HepG2 (cell line): ENCODE results near the gene YY1. TPM values are rescaled to one million over a fixed set of nuclear protein-coding genes. Genes with fewer than 3 reads are reported as not detected.

ENCODE experiments used
- AGO2 ChIP-seq: fragments of 200-400 bp; formaldehyde crosslinking; optimal IDR thresholded peaks from 2 replicates; pipeline ENCODE3; 2017; ENCODE audit warnings: mild to moderate bottlenecking, low read depth, low read length, moderate library complexity
- BRD4 ChIP-seq: sonication (generic); formaldehyde crosslinking; IDR thresholded peaks from 2 replicates; pipeline ENCODE4 v1.4.0; 2020; ENCODE audit warnings: missing genetic modification reagents
- HDAC1 ChIP-seq: sonication (generic); formaldehyde crosslinking; IDR thresholded peaks from 2 replicates; pipeline ENCODE4 v1.5.1; 2020; ENCODE audit warnings: mild to moderate bottlenecking, missing genetic modification reagents
- IKZF1 ChIP-seq: fragments of 450-650 bp; IDR thresholded peaks from 2 replicates; pipeline ENCODE4 v1.7.1; 2016
- NONO ChIP-seq, 2 experiments: fragments of 450-650 bp in 1 of 2; sonication (generic) in 1 of 2; formaldehyde crosslinking in 1 of 2; IDR thresholded peaks in 1 of 2; conservative IDR thresholded peaks in 1 of 2; 2 replicates each; pipeline versions ENCODE4 v1.6.1 to v1.8.0; 2017 to 2022; ENCODE audit warnings: mild to moderate bottlenecking in 1 of 2, missing genetic modification reagents in 1 of 2, moderate library complexity in 1 of 2
- PREB ChIP-seq: sonication (generic); formaldehyde crosslinking; IDR thresholded peaks from 2 replicates; pipeline ENCODE4 v1.4.0; 2020; ENCODE audit warnings: missing genetic modification reagents
- SNAPC2 ChIP-seq: sonication (generic); formaldehyde crosslinking; IDR thresholded peaks from 2 replicates; pipeline ENCODE4 v1.8.1; 2022; ENCODE audit warnings: mild to moderate bottlenecking, missing genetic modification reagents
- SRF ChIP-seq: IDR thresholded peaks from 2 replicates; pipeline ENCODE4 v1.6.1; 2011; ENCODE audit warnings: mild to moderate bottlenecking, low read depth, low read length, moderate library complexity
- TARDBP ChIP-seq: sonication (generic); formaldehyde crosslinking; IDR thresholded peaks from 2 replicates; pipeline ENCODE4 v1.8.0; 2022; ENCODE audit warnings: mild to moderate bottlenecking, missing genetic modification reagents
- TCF12 ChIP-seq, 2 experiments: fragments of 450-650 bp in 1 of 2; sonication (generic) in 1 of 2; formaldehyde crosslinking in 1 of 2; IDR thresholded peaks; 2 replicates each; pipeline versions ENCODE4 v1.6.1 to v1.8.0; 2017 to 2022; ENCODE audit warnings: antibody characterized with exemption in 1 of 2, mild to moderate bottlenecking in 1 of 2, missing genetic modification reagents in 1 of 2, moderate library complexity in 1 of 2
- THAP7 ChIP-seq: sonication (generic); formaldehyde crosslinking; IDR thresholded peaks from 2 replicates; pipeline ENCODE4 v1.8.1; 2023; ENCODE audit warnings: mild to moderate bottlenecking, missing genetic modification reagents
- USF2 ChIP-seq, 2 experiments: sonication (generic) in 1 of 2; formaldehyde crosslinking in 1 of 2; IDR thresholded peaks; 2 replicates each; pipeline versions ENCODE4 v1.5.1 to v1.6.1; 2011 to 2020; ENCODE audit warnings: borderline replicate concordance in 1 of 2, low read depth in 1 of 2, low read length in 1 of 2, mild to moderate bottlenecking in 1 of 2, missing genetic modification reagents in 1 of 2, moderate library complexity in 1 of 2
- ZBTB25 ChIP-seq: IDR thresholded peaks from 2 replicates; pipeline ENCODE4 v1.6.1; 2018; ENCODE audit warnings: missing genetic modification reagents
- ZFP1 ChIP-seq: IDR thresholded peaks from 2 replicates; pipeline ENCODE4 v1.6.1; 2016
- ZNF326 ChIP-seq: sonication (generic); formaldehyde crosslinking; IDR thresholded peaks from 2 replicates; pipeline ENCODE4 v1.4.0; 2020; ENCODE audit warnings: missing genetic modification reagents, borderline replicate concordance
- ZNF607 ChIP-seq: sonication (generic); formaldehyde crosslinking; IDR thresholded peaks from 2 replicates; pipeline ENCODE4 v1.5.1; 2020; ENCODE audit warnings: missing genetic modification reagents, mild to moderate bottlenecking, borderline replicate concordance
- ZNF639 ChIP-seq: conservative IDR thresholded peaks from 2 replicates; pipeline ENCODE4 v1.6.1; 2018; ENCODE audit warnings: missing genetic modification reagents
- ZNF660 ChIP-seq: sonication (generic); formaldehyde crosslinking; IDR thresholded peaks from 2 replicates; pipeline ENCODE4 v1.5.1; 2020; ENCODE audit warnings: mild to moderate bottlenecking, low read depth, missing genetic modification reagents, borderline replicate concordance
- ZNF703 ChIP-seq: sonication (generic); formaldehyde crosslinking; IDR thresholded peaks from 2 replicates; pipeline ENCODE4 v1.5.1; 2020; ENCODE audit warnings: missing genetic modification reagents, mild to moderate bottlenecking, moderate library complexity, borderline replicate concordance
- ZSCAN12 ChIP-seq: sonication (generic); formaldehyde crosslinking; IDR thresholded peaks from 2 replicates; pipeline ENCODE4 v1.9.0; 2021; ENCODE audit warnings: mild to moderate bottlenecking, missing genetic modification reagents
- ZSCAN22 ChIP-seq: sonication (generic); formaldehyde crosslinking; IDR thresholded peaks from 2 replicates; pipeline ENCODE4 v1.4.0; 2020; ENCODE audit warnings: mild to moderate bottlenecking, missing genetic modification reagents
- polyA plus RNA-seq, 8 experiments: library from polyadenylated mRNA; depleted of rRNA in 3 of 8; stranded (reverse) in 7 of 8; unstranded in 1 of 8; fragments of >200 nt; fragmentation: Illumina TruSeq in 4 of 8; extraction: Trizol in 4 of 8; gene quantifications; 2 replicates each; pipeline versions ENCODE4 v1.2.1 to v1.2.3, GENCODE V29; 2011 to 2016; ENCODE audit warnings: low read depth in 4 of 8, missing spikeins in 1 of 8, mixed read lengths in 1 of 8; ENCODE audit not compliant: insufficient read depth in 1 of 8
- total RNA-seq, 5 experiments: library from RNA; depleted of rRNA; stranded (reverse); fragments of >200 nt; fragmentation: Illumina TruSeq; extraction: Trizol; gene quantifications; 2 replicates each; pipeline ENCODE4 v1.2.3, GENCODE V29; 2016; ENCODE audit warnings: low read depth in 1 of 5

The YY1 gene
- total and polyA plus RNA-seq, 2 of the 13 experiments (the other 11 are each of a cell fraction or from before 2014, with no cell fraction given) = 29.4 to 68.1 TPM

- TF ChIP-seq ZNF607 (no peak), ZFP1 (CRISPR knock-in tag) (no peak), PREB (CRISPR knock-in tag) (no peak), SRF (no peak), ZNF660 (no peak), ZNF326 (CRISPR knock-in tag) (no peak), ZBTB25 (CRISPR knock-in tag) (no peak), TARDBP (CRISPR knock-in tag) (no peak), ZNF639 (CRISPR knock-in tag) (no peak), HDAC1 (CRISPR knock-in tag) (peak; percentile 41; the same call in 1 of the 2 replicates), BRD4 (CRISPR knock-in tag) (no peak), THAP7 (CRISPR knock-in tag) (no peak), SNAPC2 (CRISPR knock-in tag) (no peak), AGO2 (no peak), ZSCAN12 (no peak), TCF12 (IDR thresholded peaks at IDR 0.05) (no peak), TCF12 (CRISPR knock-in tag; IDR thresholded peaks at IDR 0.05) (0 out of 2 replicates have a peak, but pooled peaks have one; percentile 34), NONO (IDR thresholded peaks at IDR 0.05) (no peak), NONO (CRISPR knock-in tag; conservative IDR thresholded peaks at IDR 0.05) (peak; percentile 79; the same call in 1 of the 2 replicates), USF2 (IDR thresholded peaks at IDR 0.05; ENCODE audit: low read depth, low read length) (no peak), USF2 (CRISPR knock-in tag; IDR thresholded peaks at IDR 0.05; ENCODE audit: borderline replicate concordance) (no peak), ZSCAN22 (no peak), ZNF703 (CRISPR knock-in tag) (no peak), IKZF1 (no peak)
Observed at GRCh38 chr14:100306101-100306997, 67.4 kb downstream of the YY1 start, which contains the start of gene SLC25A29 (continued).
